CD4-positive, alpha-beta T cell treated with Interleukin-6 for 4 hours (primary cell): ENCODE measurements around the gene RGS7.

Source experiments
- DNase-seq: peaks from one replicate; pipeline ENCODE4 v3.0.0-alpha.2; 2020; ENCODE audit warnings: mixed read lengths

RGS7 gene

GRCh38 chr1:241356519-241357365 lies at the start of gene RGS7:
Gene RGS7, minus strand, starts transcription at chr1:241357205.
- DNase-seq: no peak

GRCh38 chr1:241406421-241406820 lies 49.4 kb upstream of the RGS7 start:
- DNase-seq: no peak

- DNase-seq: no peak
Measured at GRCh38 chr1:241401156-241401555, 44.2 kb upstream of the RGS7 start.

- DNase-seq: no peak
Measured at GRCh38 chr1:241396747-241397681, 40.0 kb upstream of the RGS7 start.

GRCh38 chr1:241391926-241392710 lies 35.1 kb upstream of the RGS7 start:
- DNase-seq: no peak

GRCh38 chr1:241390526-241390925 lies 33.5 kb upstream of the RGS7 start:
- no peak for DNase-seq

- no peak for DNase-seq
Measured at GRCh38 chr1:241389400-241389799, 32.4 kb upstream of the RGS7 start.

GRCh38 chr1:241387216-241387615 lies 30.2 kb upstream of the RGS7 start:
- DNase-seq: no peak

- no peak for DNase-seq
Measured at GRCh38 chr1:241376701-241377100, 19.7 kb upstream of the RGS7 start.

GRCh38 chr1:241375886-241376285 lies 18.9 kb upstream of the RGS7 start:
- no peak for DNase-seq

GRCh38 chr1:241366196-241366595 lies 9.2 kb upstream of the RGS7 start:
- DNase-seq: no peak

GRCh38 chr1:241362350-241362749 lies 5.3 kb upstream of the RGS7 start:
- DNase-seq: no peak

GRCh38 chr1:241357366-241358340 lies 648 bp upstream of the RGS7 start:
- DNase-seq: no peak

GRCh38 chr1:241356187-241356518 lies 852 bp downstream of the RGS7 start:
- no peak for DNase-seq

- no peak for DNase-seq
Measured at GRCh38 chr1:241355311-241356010, 1.5 kb downstream of the RGS7 start.

GRCh38 chr1:241352401-241352800 lies 4.6 kb downstream of the RGS7 start:
- DNase-seq: no peak

GRCh38 chr1:241351841-241352240 lies 5.2 kb downstream of the RGS7 start:
- no peak for DNase-seq

- DNase-seq: no peak
Measured at GRCh38 chr1:241343956-241344355, 13.0 kb downstream of the RGS7 start.

GRCh38 chr1:241336335-241336734 lies 20.7 kb downstream of the RGS7 start:
- DNase-seq: no peak

- no peak for DNase-seq
Measured at GRCh38 chr1:241332987-241333386, 24.0 kb downstream of the RGS7 start.

- DNase-seq: no peak
Measured at GRCh38 chr1:241332037-241332409, 25.0 kb downstream of the RGS7 start.
